RKO (cell line): ENCODE results near the gene EXTL1.
"Not testable (repeated sequence)": the region's sequence is repeated elsewhere in the genome, so short reads cannot be mapped to it uniquely, and the experiment has no call there.

ENCODE experiments used
- DNase-seq: peaks from one replicate; pipeline ENCODE4 v3.0.0-alpha.2; 2016; ENCODE audit warnings: low spot score

The EXTL1 gene

DNA sequence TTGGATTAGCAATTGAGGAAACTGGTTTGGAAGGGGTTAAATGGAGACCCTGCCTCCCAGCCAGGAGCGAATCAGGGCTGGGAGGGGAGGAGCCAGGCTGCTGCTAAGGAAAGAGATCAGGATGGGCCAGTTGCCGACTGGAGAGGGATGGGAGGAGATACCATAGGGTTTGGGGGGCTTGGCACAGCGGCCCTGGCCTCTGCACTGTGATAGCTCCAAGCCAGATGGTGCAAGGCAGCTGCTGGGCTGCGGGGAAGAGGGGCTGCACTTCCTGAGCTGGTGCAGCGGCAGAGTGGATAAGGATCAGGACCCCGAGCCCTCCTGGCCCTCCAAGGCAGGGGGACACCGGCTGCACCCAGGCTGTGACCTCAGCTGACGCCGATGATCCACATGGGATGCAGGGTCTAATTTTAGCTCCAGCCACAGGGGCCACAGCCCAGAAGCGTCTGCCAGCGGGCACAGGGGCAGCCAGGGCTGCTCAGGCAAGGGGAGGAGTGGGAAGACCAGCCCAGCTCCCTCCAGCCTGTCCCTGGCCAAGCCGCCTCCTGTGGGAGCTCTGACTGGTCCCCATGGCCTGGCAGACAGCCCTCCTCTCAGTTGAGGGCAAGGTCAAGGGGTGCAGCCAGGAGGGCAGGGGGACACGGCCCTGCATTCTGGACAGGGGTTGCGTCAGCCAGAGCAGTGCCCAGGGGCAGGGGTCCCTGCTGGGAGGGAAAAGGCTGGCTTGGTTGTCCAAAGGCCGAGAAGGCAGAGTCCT is at the start of gene EXTL1:
Gene EXTL1, plus strand, starts transcription at position 129 of the 757 bp plus-strand sequence. CDS start 872 bp downstream, outside the sequence.
- DNase-seq = no peak

DNA sequence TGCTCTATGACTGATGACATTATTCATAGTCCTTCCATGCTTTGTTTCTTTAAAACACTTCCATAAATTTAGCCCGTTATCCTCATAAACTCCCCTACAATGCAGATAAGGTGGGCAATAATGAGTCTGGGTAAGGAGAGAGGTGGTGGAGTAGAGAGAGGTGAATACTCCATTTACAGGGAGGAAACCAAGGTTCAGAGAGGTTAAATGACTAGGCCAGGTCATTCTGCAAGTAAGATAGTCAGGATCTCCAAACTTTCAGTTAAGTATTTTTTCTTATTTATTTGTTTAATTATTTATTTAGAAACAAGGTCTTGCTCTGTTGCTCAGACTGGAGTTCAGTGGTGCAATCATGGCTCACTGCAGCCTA is 49.8 kb upstream of the EXTL1 start:
- DNase-seq = no peak

GRCh38 chr1:25973610-25974321 is 47.8 kb upstream of the EXTL1 start:
- no peak for DNase-seq

- no peak for DNase-seq
These were observed 43.8 kb upstream of the EXTL1 start for GRCh38 chr1:25977801-25978200.

DNA sequence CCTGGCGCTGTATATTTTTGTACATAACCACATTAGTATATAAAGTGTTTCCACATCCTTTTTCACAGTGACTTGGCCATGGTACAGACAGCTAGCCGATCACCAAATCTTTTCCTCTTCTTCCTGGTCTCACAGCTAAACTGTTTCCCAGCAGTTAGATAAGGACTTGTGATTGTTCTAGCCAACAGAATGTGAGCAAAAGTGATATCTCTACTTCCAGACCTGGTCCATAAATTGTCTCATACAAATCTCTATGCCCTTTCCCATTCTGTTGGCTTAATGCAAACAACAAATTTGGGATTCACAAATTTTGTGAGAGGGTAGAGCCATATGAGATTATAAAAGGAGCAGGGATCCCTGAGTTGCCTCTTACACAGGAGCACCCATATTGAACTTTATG is 43.2 kb upstream of the EXTL1 start:
- DNase-seq = no peak

DNA sequence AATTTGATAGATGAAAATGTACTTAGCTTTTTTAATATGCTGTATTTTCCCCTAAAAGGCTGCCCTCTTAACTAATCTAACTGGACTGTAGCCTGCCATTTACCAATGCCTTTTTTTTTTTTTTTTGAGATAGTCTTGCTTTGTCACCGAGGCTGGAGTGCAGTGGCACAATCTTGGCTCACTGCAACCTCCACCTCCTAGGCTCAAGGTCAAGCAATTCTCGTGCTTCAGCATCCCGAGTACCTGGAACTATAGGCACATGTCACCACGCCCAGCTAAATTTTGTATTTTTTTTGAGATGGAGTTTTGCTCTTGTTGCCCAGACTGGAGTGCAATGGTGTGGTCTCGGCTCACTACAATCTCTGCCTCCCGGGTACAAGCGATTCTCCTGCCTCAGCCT is 42.4 kb upstream of the EXTL1 start:
- DNase-seq = no peak

- no peak for DNase-seq
These were observed 36.4 kb upstream of the EXTL1 start for GRCh38 chr1:25985171-25985570.

GRCh38 chr1:25985670-25986069 is 35.9 kb upstream of the EXTL1 start:
- no peak for DNase-seq

DNA sequence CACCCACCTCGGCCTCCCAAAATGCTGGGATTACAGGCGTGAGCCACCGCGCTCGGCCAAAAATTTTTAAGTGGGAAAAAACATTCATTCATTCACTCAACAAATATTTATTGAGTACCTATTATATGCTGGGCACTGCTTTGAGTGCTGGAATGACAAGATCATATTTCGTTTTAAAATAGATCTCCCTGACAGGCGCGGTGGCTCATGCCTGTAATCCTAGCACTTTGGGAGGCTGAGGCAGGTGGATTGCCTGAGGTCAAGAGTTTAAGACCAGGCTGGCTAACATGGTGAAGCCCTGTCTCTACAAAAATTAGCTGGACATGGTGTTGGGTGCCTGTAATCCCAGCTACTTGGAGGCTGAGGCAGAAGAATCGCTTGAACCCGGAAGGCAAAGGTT is 34.8 kb upstream of the EXTL1 start:
- DNase-seq = not testable (repeated sequence)

GRCh38 chr1:25987951-25988350 is 33.6 kb upstream of the EXTL1 start:
- DNase-seq = no peak

DNA sequence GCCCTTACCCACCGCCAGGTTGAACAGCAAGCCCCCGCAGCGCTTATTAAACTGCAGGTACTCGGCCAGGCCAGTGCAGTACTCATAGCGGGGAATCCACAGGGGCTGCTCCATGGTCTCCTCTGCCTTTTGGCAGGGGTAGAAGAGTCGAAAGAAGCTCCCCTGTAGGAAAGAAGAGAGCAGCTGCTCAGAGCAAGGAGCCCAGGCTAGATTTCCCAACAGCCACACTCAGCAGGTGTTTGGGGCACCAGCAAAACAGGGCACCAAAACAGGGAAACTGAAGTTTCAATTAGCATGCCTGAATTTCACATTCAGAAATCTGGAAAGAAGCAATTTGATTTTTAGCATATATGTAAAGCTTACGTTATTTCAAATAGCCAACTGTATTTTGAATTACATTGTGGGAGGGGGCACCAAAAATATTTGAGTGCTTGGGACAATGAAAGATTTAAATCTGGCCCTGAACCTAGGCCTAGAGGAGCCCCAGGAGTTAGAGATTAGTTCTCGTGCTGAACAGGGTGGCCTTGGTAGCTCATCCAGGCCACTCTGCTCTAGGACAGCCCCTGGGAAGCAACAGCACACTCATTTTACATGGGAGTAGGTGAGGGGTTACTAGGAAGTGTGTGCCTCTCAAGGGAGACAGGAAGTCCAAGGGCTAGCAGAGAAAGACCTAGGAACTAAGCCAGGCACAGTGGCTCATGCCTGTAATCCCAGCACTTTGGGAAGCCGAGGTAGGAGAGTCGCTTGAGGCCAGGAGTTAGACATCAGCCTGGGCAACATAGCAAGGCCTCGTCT is 31.9 kb upstream of the EXTL1 start:
- no peak for DNase-seq

DNA sequence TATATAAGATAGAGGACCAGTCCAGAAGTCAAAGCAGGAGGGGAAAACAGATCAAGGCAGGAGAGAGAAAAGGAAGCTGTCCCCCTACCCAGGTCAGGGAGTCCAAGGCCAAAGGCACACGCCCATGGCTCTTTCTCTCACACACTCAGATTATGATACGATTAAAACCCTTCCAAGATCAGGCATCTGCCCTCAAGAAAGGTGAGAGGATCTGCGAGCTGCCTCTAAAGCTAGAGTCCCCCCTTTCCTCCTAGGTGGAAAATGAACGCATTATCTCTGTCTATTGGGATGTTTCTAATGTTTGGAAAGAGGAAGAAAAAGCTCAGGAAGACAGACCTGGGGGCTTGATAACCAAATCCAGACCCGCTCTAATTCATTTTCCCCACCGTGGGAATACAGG is 31.3 kb upstream of the EXTL1 start:
- no peak for DNase-seq

DNA sequence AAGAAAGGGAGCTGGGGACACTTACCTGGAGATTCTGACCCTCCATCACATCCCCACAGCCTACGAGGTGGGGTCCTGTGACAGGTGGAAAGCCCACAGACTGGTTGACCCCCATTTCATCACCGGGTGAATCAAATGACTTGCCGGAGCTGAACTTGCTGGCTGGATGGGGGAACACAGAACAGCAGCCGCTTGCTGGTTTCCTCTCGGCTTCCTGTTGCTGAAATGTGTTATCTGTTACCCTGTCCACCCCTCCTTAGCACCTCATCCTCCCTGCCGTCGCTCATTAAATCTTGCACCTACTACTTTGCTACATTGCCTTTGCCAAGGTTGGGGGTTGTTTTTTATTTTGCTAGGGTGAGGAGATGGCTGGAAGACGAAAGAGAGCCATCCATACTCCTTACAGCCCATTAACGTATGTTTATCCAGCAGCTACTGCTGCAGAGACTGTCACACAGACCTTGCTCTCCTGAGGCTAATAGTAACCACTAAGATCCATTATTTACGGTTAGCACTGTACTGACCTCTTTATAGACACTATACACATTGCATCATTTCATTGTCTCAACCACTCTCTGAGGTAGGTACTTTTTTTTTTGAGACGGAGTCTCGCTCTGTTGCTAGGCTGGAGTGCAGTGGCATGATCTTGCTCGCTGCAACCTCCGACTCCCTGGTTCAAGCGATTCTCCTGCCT is 30.7 kb upstream of the EXTL1 start:
- no peak for DNase-seq

- no peak for DNase-seq
These were observed 29.5 kb upstream of the EXTL1 start for GRCh38 chr1:25991937-25992688.

GRCh38 chr1:25992689-25993171 is 28.8 kb upstream of the EXTL1 start:
- no peak for DNase-seq

GRCh38 chr1:25993197-25993951 is 28.2 kb upstream of the EXTL1 start:
- no peak for DNase-seq

DNA sequence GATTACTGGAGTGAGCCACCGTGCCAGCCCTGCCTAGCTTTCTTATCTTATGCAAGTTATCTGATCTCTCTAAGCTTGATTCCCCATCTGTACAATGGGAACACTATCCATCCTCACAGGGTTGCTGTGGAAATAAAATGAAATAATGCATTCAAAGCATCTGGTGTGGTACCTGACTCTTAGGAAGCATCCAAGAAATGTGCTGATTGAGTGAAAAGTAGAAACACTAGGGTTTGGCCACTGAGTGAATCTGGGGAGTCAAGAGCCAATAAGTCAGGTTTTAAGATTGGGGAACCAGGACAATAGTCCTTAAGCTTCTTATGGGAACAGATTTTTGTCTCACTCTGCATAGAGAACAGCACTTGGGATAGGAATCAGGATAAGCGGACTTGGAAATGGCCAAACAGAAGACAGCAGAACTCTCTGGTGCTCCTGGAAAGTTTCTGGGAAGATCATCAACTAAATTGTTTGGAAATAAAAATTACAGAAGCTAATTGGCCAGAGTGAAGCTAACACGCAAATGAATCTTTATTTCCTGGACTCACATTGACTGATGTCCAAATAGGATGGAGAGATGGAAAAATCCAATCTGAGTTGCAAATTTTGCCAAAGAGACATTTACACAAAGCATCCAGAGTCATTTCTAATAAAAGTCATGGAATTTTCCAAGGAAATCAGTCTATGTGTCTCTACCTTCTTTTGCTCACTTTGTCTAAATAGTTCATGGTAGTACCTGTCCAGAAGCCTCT is 27.0 kb upstream of the EXTL1 start:
- no peak for DNase-seq

DNA sequence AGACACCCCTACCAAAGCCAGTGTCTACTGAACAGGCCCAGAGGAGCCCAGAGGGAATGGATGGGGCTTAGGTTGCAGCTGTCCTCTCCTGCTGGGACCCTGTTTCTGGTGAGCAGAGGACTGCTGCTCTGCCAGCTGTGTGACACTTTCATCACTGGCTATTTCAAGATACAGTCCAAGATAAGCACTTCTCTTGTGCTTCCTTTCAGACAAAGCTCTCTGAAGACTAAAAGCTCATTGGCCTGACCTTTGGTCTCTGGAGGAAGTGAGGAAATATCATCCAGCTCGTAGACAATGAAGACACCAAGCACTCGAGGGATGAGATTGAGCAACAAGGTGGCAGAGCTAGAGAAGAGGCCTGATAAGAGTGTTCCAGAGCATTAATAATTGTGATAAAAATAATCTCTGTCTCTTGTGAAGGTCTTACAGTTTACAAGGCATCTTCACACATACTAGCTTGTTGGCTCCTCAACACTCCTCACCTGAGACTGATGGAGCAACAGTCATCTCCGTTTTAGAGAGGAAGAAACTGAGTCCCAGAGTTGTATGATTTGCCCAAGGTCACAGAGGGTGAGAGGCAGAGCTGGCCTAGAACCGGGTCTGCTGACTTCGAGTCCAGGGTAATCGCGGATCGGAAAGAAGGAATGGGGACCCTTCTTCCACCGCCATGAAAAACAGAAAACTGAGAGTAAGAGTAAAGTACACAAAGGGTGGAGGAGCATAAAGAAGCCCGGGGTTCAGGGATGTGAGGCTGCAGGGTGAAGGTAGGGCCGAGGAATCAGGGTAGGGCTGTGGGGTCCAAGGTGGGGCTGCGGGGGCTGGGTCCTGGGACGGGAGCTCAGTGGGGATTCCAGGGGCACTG is 24.4 kb upstream of the EXTL1 start:
- DNase-seq = peak; percentile 58
